ENCODE measurements around the gene ROR2.

ROR2 gene

DNA sequence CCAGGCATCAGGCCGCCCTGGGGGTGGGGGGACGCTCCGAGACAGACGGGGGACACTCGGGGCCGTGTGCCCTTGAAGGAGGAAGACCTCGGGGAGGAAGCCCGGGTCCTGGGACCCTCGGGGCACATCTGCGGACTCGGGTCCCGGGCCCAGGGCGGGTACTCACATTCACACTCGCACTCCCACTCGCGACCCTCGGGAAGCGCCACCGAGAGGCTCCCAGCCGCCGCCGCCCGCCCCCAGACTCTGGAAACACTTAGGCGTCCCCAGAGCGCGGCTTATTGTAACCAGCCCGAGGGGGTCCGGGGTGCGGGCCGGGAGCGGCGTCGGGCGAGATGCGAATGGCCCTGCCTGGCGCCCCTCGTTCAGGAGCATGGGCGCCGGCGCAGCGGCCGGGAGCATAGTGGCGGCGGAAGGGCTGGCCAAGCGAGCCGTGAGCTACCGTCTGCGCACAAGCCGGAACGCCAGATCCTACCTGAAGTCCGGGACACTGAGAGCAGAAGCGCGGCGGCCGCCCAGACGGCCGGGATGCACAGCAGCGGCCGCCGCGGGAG, 559 bp downstream of the ROR2 start:
- in situ Hi-C loops (cut with MboI; ENCODE audit: low pct_unique_long_range_greater_than_20kb, low sequenced_read_pairs, unreplicated experiment), result no loop called here
- no peak for DNase-seq (ENCODE audit: low spot score)
- TF ChIP-seq CTCF (IDR thresholded peaks at IDR 0.05; ENCODE audit: extremely low read depth, insufficient read depth, missing control alignments), result no peak

- in situ Hi-C loops (cut with MboI; ENCODE audit: low pct_unique_long_range_greater_than_20kb, low sequenced_read_pairs, unreplicated experiment), result no loop called here
- no peak for TF ChIP-seq CTCF (IDR thresholded peaks at IDR 0.05; ENCODE audit: extremely low read depth, insufficient read depth, missing control alignments)
- peak; percentile 49 for DNase-seq (ENCODE audit: low spot score)
Observed at GRCh38 chr9:91948597-91949391, 1.2 kb downstream of the ROR2 start.

DNA sequence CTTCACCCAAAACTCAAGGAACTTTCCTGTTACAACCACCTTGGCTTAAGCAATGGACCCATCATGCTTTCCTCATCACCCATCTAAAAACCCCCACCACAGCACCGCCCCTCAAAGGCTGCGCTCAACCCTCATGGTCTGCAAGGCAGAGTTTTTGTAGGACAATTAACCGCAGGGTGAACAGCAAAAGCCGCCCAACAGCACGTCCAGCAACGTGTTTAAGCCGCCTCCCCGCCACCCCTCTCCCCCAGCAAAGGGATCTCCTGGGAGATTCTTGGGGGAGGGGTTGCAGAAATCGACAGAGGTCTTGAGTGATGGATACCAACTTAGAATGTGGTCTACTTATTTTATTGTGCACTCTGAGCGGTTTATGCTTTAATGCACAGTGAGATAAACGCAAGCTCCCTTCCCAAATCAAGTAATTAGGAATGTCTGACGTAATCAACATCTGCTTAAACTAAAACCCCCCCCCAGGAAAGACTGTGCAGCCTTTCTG, 1.9 kb downstream of the ROR2 start:
- DNase-seq (ENCODE audit: low spot score), result no peak
- TF ChIP-seq CTCF (IDR thresholded peaks at IDR 0.05; ENCODE audit: extremely low read depth, insufficient read depth, missing control alignments), result no peak
- in situ Hi-C loops (cut with MboI; ENCODE audit: low pct_unique_long_range_greater_than_20kb, low sequenced_read_pairs, unreplicated experiment), result no loop called here

GRCh38 chr9:91946653-91947488, 3.2 kb downstream of the ROR2 start:
- in situ Hi-C loops (cut with MboI; ENCODE audit: low pct_unique_long_range_greater_than_20kb, low sequenced_read_pairs, unreplicated experiment), result no loop called here
- no peak for TF ChIP-seq CTCF (IDR thresholded peaks at IDR 0.05; ENCODE audit: extremely low read depth, insufficient read depth, missing control alignments)
- DNase-seq (ENCODE audit: low spot score), result no peak

- in situ Hi-C loops (cut with MboI; ENCODE audit: low pct_unique_long_range_greater_than_20kb, low sequenced_read_pairs, unreplicated experiment), result no loop called here
- DNase-seq (ENCODE audit: low spot score), result no peak
- TF ChIP-seq CTCF (IDR thresholded peaks at IDR 0.05; ENCODE audit: extremely low read depth, insufficient read depth, missing control alignments), result no peak
Observed at GRCh38 chr9:91946196-91946595, 3.8 kb downstream of the ROR2 start.

DNA sequence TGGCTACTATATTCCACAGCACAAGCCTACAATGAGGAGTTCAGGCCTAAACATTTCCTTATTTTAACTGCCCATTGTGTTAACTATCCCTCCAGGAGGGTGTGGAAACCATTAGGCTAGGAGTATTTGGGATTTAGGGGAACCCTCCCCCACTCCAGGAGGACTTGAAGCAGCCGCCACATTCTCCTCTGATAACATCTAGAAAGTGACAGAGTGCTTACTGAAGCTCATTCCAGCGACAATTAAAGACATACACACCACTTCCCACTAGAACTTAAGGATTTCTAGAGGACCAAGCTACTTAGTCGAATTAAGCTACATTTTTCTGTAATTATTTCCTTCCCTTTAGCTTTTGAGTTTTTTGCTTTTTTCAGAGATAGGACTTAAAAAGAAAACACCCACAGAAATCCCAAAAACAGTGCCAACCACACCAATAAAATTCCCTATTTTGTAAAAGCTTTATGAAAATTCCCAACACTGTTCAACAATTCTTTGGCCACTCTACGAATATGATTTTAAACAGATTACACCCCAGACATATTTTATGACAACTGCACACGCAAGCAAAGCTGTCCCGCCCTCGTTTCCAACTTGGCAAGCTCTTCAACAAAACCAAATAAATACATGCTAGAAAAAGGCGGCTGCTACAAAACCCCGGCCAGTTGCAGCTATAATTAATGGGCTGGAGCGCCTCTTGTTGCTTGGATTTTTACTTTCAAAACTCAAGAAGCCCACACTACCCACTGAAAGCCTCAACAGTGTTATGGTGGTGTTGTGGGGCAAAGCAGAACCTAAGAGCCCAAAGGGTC, 4.5 kb downstream of the ROR2 start:
- TF ChIP-seq CTCF (IDR thresholded peaks at IDR 0.05; ENCODE audit: extremely low read depth, insufficient read depth, missing control alignments), result no peak
- no peak for DNase-seq (ENCODE audit: low spot score)
- in situ Hi-C loops (cut with MboI; ENCODE audit: low pct_unique_long_range_greater_than_20kb, low sequenced_read_pairs, unreplicated experiment), result no loop called here
